Gastrocnemius medialis (tissue), 4 donors: ENCODE data around the gene KIF12. TPM values are rescaled to one million over a fixed set of nuclear protein-coding genes. Genes with fewer than 3 reads are reported as not detected.

Experiments used
- ATAC-seq, 2 donors: fragments of 150-250 bp; one replicate each; pipeline ENCODE4 v1.9.1; 2016
- DNase-seq, 2 donors: peaks; one replicate each; pipeline ENCODE4 v3.0.0-alpha.2; 2019
- H3K27ac ChIP-seq, 4 donors: fragments of 200-600 bp; sonication (generic); 1 replicate in 1 of 4; 2 replicates in 3 of 4; pipeline ENCODE4 v1.5.1; 2016 to 2018; ENCODE audit warnings: mild to moderate bottlenecking in 2 of 4, moderate library complexity in 1 of 4
- H3K27me3 ChIP-seq, 3 donors: fragments of 200-600 bp; sonication (generic) in 2 of 3; 1 replicate in 1 of 3; 2 replicates in 2 of 3; pipeline versions ENCODE4 v1.5.1 to v1.6.0; 2016 to 2019; ENCODE audit warnings: mild to moderate bottlenecking in 1 of 3, moderate library complexity in 1 of 3
- H3K36me3 ChIP-seq, 2 donors: fragments of 200-600 bp; sonication (generic) in 1 of 2; one replicate each; pipeline ENCODE4 v1.5.1; 2017 to 2018
- H3K4me1 ChIP-seq, 2 donors: fragments of 200-600 bp; sonication (generic) in 1 of 2; one replicate each; pipeline ENCODE4 v1.5.1; 2016 to 2017; ENCODE audit warnings: mild to moderate bottlenecking in 2 of 2
- H3K4me3 ChIP-seq, 4 donors: fragments of 200-600 bp; sonication (generic) in 3 of 4; 1 replicate in 1 of 4; 2 replicates in 3 of 4; pipeline ENCODE4 v1.5.1; 2016 to 2019; ENCODE audit warnings: mild to moderate bottlenecking in 2 of 4
- H3K9me3 ChIP-seq, 3 donors: fragments of 200-600 bp; sonication (generic) in 2 of 3; 1 replicate in 1 of 3; 2 replicates in 2 of 3; pipeline ENCODE4 v1.5.1; 2016 to 2019
- CTCF ChIP-seq, 5 experiments: fragments of 450-650 bp in 3 of 5; fragments of 200-600 bp in 2 of 5; sonication (generic) in 2 of 5; IDR thresholded peaks in 4 of 5; conservative IDR thresholded peaks in 1 of 5; 1 replicate in 4 of 5; 2 replicates in 1 of 5; pipeline ENCODE4 v1.5.1; 2016 to 2019; ENCODE audit warnings: antibody characterized with exemption in 5 of 5, mild to moderate bottlenecking in 3 of 5, moderate library complexity in 3 of 5
- POLR2A ChIP-seq, 2 donors: fragments of 450-650 bp; IDR thresholded peaks; one replicate each; pipeline ENCODE4 v1.6.1; 2017; ENCODE audit warnings: antibody characterized with exemption in 2 of 2, mild to moderate bottlenecking in 2 of 2, moderate library complexity in 2 of 2
- in situ Hi-C, 4 donors: fragments of 200-750 bp; cut with MboI; loops; one replicate each; pipeline versions ENCODE4 v1.15.0 to v1.8.0; 2017; ENCODE audit warnings: low sequenced_read_pairs in 4 of 4
- intact Hi-C: fragments of 100-400 bp; cut with DNase I; formaldehyde crosslinking; loops from one replicate; pipeline ENCODE4 v1.15.1; 2023; ENCODE audit warnings: low total_unique reads
- total RNA-seq, 4 donors: library from RNA; depleted of rRNA; stranded (reverse); fragments of >200 nt; gene quantifications; one replicate each; pipeline versions ENCODE4 v1.1.0 to v1.2.3, GENCODE V29; 2016

The KIF12 gene
- total RNA-seq, 4 donors from 2014 or later: not detected

DNA sequence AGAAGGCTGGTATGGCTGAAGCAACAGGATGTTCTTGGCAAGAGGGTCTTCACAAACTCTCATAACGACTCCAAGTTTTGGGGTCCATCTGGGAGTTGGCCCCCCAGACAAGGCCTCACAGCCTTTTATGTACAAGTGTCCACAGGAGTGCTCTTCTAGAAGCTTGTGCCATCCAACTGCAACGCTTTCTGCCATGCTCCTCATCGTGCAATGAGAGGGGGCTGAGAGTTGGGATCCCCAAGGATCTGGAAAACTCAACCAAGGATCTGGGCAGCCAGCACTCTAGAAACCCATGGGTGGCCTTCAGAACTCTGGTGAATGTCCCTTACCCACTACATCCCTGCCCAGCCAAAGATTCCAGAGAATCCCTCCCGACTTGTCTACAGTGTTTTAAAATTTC, 12.5 kb downstream of the KIF12 start:
- no peak for DNase-seq
- no peak overlapping the region for H3K27ac ChIP-seq
- in situ Hi-C loops: no loop called here
- no peaks in the 10 kb centered on the region for H3K9me3 ChIP-seq
- H3K27me3 ChIP-seq: no peaks in the 10 kb centered on the region
- intact Hi-C loops: no loop called here
- no peak for ATAC-seq
- no peaks in the 10 kb centered on the region for H3K4me1 ChIP-seq
- H3K4me3 ChIP-seq: no peak overlapping the region
- H3K36me3 ChIP-seq: no peaks in the 10 kb centered on the region
- TF ChIP-seq CTCF (IDR thresholded peaks at IDR 0.05 in 4 of 5, conservative IDR thresholded peaks at IDR 0.05 in 1 of 5) (no peak), POLR2A (IDR thresholded peaks at IDR 0.05) (no peak)

DNA sequence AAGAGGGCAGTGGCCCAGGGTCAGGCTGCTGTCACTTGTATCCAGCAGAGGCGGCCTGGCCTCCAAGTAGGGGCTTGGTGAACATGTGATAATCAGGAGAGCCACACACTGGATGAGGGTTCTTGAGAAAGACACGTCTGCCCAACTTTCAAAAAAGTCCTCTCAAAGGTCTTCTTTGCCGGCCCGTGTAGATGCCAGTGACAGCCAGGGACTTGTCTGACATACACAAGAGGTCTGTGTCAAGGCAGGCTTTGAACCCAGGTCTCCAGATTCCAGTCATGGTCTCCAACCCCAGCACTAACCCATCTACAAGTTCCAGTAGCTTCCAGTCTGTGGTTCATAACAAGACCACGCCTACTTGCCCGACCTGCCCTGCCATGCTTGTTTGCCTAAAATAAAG, 13.1 kb downstream of the KIF12 start:
- ATAC-seq (no peak), DNase-seq (no peak)
- in situ Hi-C loops (no loop called here), intact Hi-C loops (no loop called here)
- Histone ChIP-seq H3K27me3 (no peaks in the 10 kb centered on the region), H3K4me1 (no peaks in the 10 kb centered on the region), H3K36me3 (no peaks in the 10 kb centered on the region), H3K4me3 (no peak overlapping the region), H3K27ac (no peak overlapping the region), H3K9me3 (no peaks in the 10 kb centered on the region)
- no peak for TF ChIP-seq POLR2A (IDR thresholded peaks at IDR 0.05)
- no peak for TF ChIP-seq CTCF (IDR thresholded peaks at IDR 0.05 in 4 of 5, conservative IDR thresholded peaks at IDR 0.05 in 1 of 5)

GRCh38 chr9:114085387-114085789, 13.7 kb downstream of the KIF12 start:
- H3K27ac ChIP-seq: no peak overlapping the region
- in situ Hi-C loops (no loop called here), intact Hi-C loops (no loop called here)
- H3K4me3 ChIP-seq: no peak overlapping the region
- H3K36me3 ChIP-seq: no peaks in the 10 kb centered on the region
- ATAC-seq: no peak
- no peak for TF ChIP-seq CTCF (IDR thresholded peaks at IDR 0.05 in 4 of 5, conservative IDR thresholded peaks at IDR 0.05 in 1 of 5)
- H3K27me3 ChIP-seq: no peaks in the 10 kb centered on the region
- H3K4me1 ChIP-seq: no peaks in the 10 kb centered on the region
- no peak for DNase-seq
- no peaks in the 10 kb centered on the region for H3K9me3 ChIP-seq

GRCh38 chr9:114084282-114085073, 14.6 kb downstream of the KIF12 start:
- in situ Hi-C loops (no loop called here), intact Hi-C loops (no loop called here)
- Histone ChIP-seq H3K4me1 (no peaks in the 10 kb centered on the region), H3K27me3 (no peaks in the 10 kb centered on the region), H3K36me3 (no peaks in the 10 kb centered on the region), H3K27ac (no peak overlapping the region), H3K4me3 (no peak overlapping the region), H3K9me3 (no peaks in the 10 kb centered on the region)
- DNase-seq (no peak), ATAC-seq (no peak)
- TF ChIP-seq CTCF (IDR thresholded peaks at IDR 0.05 in 4 of 5, conservative IDR thresholded peaks at IDR 0.05 in 1 of 5): no peak
- TF ChIP-seq POLR2A (IDR thresholded peaks at IDR 0.05): no peak

- intact Hi-C loops (no loop called here), in situ Hi-C loops (no loop called here)
- no peak overlapping the region for H3K27ac ChIP-seq
- no peaks in the 10 kb centered on the region for H3K4me1 ChIP-seq
- DNase-seq (no peak), ATAC-seq (no peak)
- TF ChIP-seq CTCF (IDR thresholded peaks at IDR 0.05 in 4 of 5, conservative IDR thresholded peaks at IDR 0.05 in 1 of 5) (no peak), POLR2A (IDR thresholded peaks at IDR 0.05) (no peak)
- H3K9me3 ChIP-seq: no peaks in the 10 kb centered on the region
- H3K27me3 ChIP-seq: no peaks in the 10 kb centered on the region
- no peaks in the 10 kb centered on the region for H3K36me3 ChIP-seq
- no peak overlapping the region for H3K4me3 ChIP-seq
Measured at GRCh38 chr9:114083666-114084065, 15.4 kb downstream of the KIF12 start.
